H9 (cell line): ENCODE results near the gene HLF. TPM values are rescaled to one million over a fixed set of nuclear protein-coding genes. Genes with fewer than 3 reads are reported as not detected.

Experiments
- DNase-seq: peaks from one replicate; pipeline ENCODE4 v3.0.0-alpha.2; 2017
- H2AFZ ChIP-seq: one replicate; pipeline ENCODE4 v1.6.1; 2013; ENCODE audit warnings: mild to moderate bottlenecking, low read length, control low read depth, moderate library complexity
- H2AK5ac ChIP-seq: 2 replicates; pipeline ENCODE4 v1.6.1; 2013; ENCODE audit warnings: low read length, control low read depth, mixed read lengths; ENCODE audit not compliant: insufficient read length
- H2BK120ac ChIP-seq: one replicate; pipeline ENCODE4 v1.6.1; 2013; ENCODE audit warnings: low read depth, mild to moderate bottlenecking, low read length, control low read depth, inconsistent platforms; ENCODE audit not compliant: poor library complexity, severe bottlenecking
- H2BK12ac ChIP-seq: 2 replicates; pipeline ENCODE4 v1.6.1; 2013; ENCODE audit warnings: low read length, control low read depth, mixed read lengths, low read depth; ENCODE audit not compliant: insufficient read length
- H2BK15ac ChIP-seq: 2 replicates; pipeline ENCODE4 v1.6.1; 2013; ENCODE audit warnings: low read depth, low read length, control low read depth
- H2BK20ac ChIP-seq: one replicate; pipeline ENCODE4 v1.6.1; 2013; ENCODE audit warnings: low read depth, mild to moderate bottlenecking, low read length, control low read depth, inconsistent platforms; ENCODE audit not compliant: poor library complexity, severe bottlenecking
- H2BK5ac ChIP-seq: 2 replicates; pipeline ENCODE4 v1.6.1; 2013; ENCODE audit warnings: low read length, control low read depth, mixed read lengths; ENCODE audit not compliant: insufficient read length
- H3K14ac ChIP-seq: 2 replicates; pipeline ENCODE4 v1.6.1; 2013; ENCODE audit warnings: low read length, control low read depth; ENCODE audit not compliant: insufficient read depth
- H3K18ac ChIP-seq: 2 replicates; pipeline ENCODE4 v1.6.1; 2013; ENCODE audit warnings: low read depth, mild to moderate bottlenecking, mixed read lengths, low read length, control low read depth; ENCODE audit not compliant: insufficient read length
- H3K23ac ChIP-seq: 2 replicates; pipeline ENCODE4 v1.6.1; 2013; ENCODE audit warnings: low read length, control low read depth, mixed read lengths, low read depth; ENCODE audit not compliant: insufficient read length
- H3K23me2 ChIP-seq: 2 replicates; pipeline ENCODE4 v1.6.1; 2013; ENCODE audit warnings: low read depth, mild to moderate bottlenecking, mixed read lengths, low read length, control low read depth; ENCODE audit not compliant: insufficient read length, poor library complexity, severe bottlenecking
- H3K27ac ChIP-seq: 2 replicates; pipeline ENCODE4 v1.5.1; 2013; ENCODE audit warnings: low read length, control low read depth, mixed read lengths, low read depth; ENCODE audit not compliant: insufficient read length
- H3K27me3 ChIP-seq: 2 replicates; pipeline ENCODE4 v1.6.1; 2013; ENCODE audit warnings: low read length, control low read depth, inconsistent platforms; ENCODE audit not compliant: insufficient read depth
- H3K4ac ChIP-seq: 2 replicates; pipeline ENCODE4 v1.6.1; 2013; ENCODE audit warnings: low read depth, mild to moderate bottlenecking, control low read depth, inconsistent platforms, low read length, moderate library complexity
- H3K4me1 ChIP-seq: 2 replicates; pipeline ENCODE4 v1.6.1; 2013; ENCODE audit warnings: low read length, control low read depth, inconsistent platforms; ENCODE audit not compliant: insufficient read depth
- H3K4me2 ChIP-seq: 2 replicates; pipeline ENCODE4 v1.6.1; 2013; ENCODE audit warnings: low read length, control low read depth, mixed read lengths; ENCODE audit not compliant: insufficient read length, insufficient read depth
- H3K56ac ChIP-seq: 2 replicates; pipeline ENCODE4 v1.6.1; 2013; ENCODE audit warnings: low read depth, mild to moderate bottlenecking, mixed read lengths, low read length, control low read depth; ENCODE audit not compliant: insufficient read length
- H3K79me1 ChIP-seq: 2 replicates; pipeline ENCODE4 v1.6.1; 2013; ENCODE audit warnings: low read depth, mild to moderate bottlenecking, moderate library complexity, low read length, control low read depth, inconsistent platforms; ENCODE audit not compliant: insufficient read depth, poor library complexity, severe bottlenecking
- H3K79me2 ChIP-seq: 2 replicates; pipeline ENCODE4 v1.6.1; 2013; ENCODE audit warnings: low read length, control low read depth, inconsistent platforms; ENCODE audit not compliant: insufficient read depth
- H3K9ac ChIP-seq: 2 replicates; pipeline ENCODE4 v1.6.1; 2013; ENCODE audit warnings: low read length, control low read depth, mixed read lengths; ENCODE audit not compliant: insufficient read length; ENCODE audit errors: extremely low read depth
- H3K9me3 ChIP-seq: one replicate; pipeline ENCODE4 v1.6.1; 2013; ENCODE audit warnings: low read depth, low read length, inconsistent platforms; ENCODE audit not compliant: control insufficient read depth
- H3T11ph ChIP-seq: one replicate; pipeline ENCODE4 v1.6.1; 2013; ENCODE audit warnings: mild to moderate bottlenecking, low read length, control low read depth, inconsistent platforms
- H4K20me1 ChIP-seq: one replicate; pipeline ENCODE4 v1.6.1; 2013; ENCODE audit not compliant: control insufficient read depth, insufficient read length, insufficient read depth
- H4K5ac ChIP-seq: 2 replicates; pipeline ENCODE4 v1.6.1; 2013; ENCODE audit warnings: low read depth, mild to moderate bottlenecking, mixed read lengths, low read length, control low read depth; ENCODE audit not compliant: insufficient read length
- H4K8ac ChIP-seq: replicated peaks from 2 replicates; pipeline ENCODE4 v1.6.1; 2013; ENCODE audit warnings: low read length, control low read depth, mixed read lengths, low read depth; ENCODE audit not compliant: insufficient read length
- H4K91ac ChIP-seq: 2 replicates; pipeline ENCODE4 v1.6.1; 2013; ENCODE audit warnings: low read depth, mild to moderate bottlenecking, moderate library complexity, mixed read lengths, low read length, control low read depth; ENCODE audit not compliant: insufficient read length
- H3K27ac Mint-ChIP-seq, 3 experiments: 2 replicates in 2 of 3; 3 replicates in 1 of 3; pipeline ENCODE4 v1.8.0; 2020 to 2021; ENCODE audit warnings: mixed read lengths in 3 of 3, mild to moderate bottlenecking in 1 of 3, moderate library complexity in 1 of 3
- H3K27me3 Mint-ChIP-seq: 2 replicates; pipeline ENCODE4 v1.8.0; 2021; ENCODE audit warnings: low read depth, mild to moderate bottlenecking, moderate library complexity, mixed read lengths
- H3K36me3 Mint-ChIP-seq, 3 experiments: 2 replicates in 2 of 3; 3 replicates in 1 of 3; pipeline ENCODE4 v1.8.0; 2020 to 2021; ENCODE audit warnings: low read depth in 3 of 3, mixed read lengths in 3 of 3; ENCODE audit not compliant: insufficient read depth in 1 of 3
- H3K4me1 Mint-ChIP-seq, 2 experiments: 2 replicates each; pipeline ENCODE4 v1.8.0; 2020; ENCODE audit warnings: mixed read lengths in 2 of 2
- H3K4me3 Mint-ChIP-seq, 2 experiments: 2 replicates in 1 of 2; 3 replicates in 1 of 2; pipeline ENCODE4 v1.8.0; 2020 to 2021; ENCODE audit warnings: mild to moderate bottlenecking in 2 of 2, mixed read lengths in 2 of 2, moderate library complexity in 1 of 2
- H3K9me3 Mint-ChIP-seq, 2 experiments: 2 replicates in 1 of 2; 3 replicates in 1 of 2; pipeline ENCODE4 v1.8.0; 2020; ENCODE audit warnings: mild to moderate bottlenecking in 2 of 2, mixed read lengths in 2 of 2, moderate library complexity in 1 of 2
- WGBS: extraction: QIAGEN DNeasy Blood & Tissue Kit; methylation state at CpG from one replicate; pipeline ENCODE4 v1.1.7; 2013; ENCODE audit warnings: missing lambda C conversion rate, low lambda C conversion rate, mixed read lengths; ENCODE audit not compliant: insufficient read length; ENCODE audit errors: extremely low coverage; 5-methylcytosine and 5-hydroxymethylcytosine counted together
- total RNA-seq: library from RNA; stranded (reverse); gene quantifications from 2 replicates; pipeline ENCODE4 v1.2.1, GENCODE V29; 2021
- TF ChIP-seq, protein P1 (sequence below): fragments of 200-600 bp; sonication (generic); conservative IDR thresholded peaks from 3 replicates; pipeline ENCODE4 v1.8.0; 2021; ENCODE audit warnings: antibody characterized with exemption, mild to moderate bottlenecking

The HLF gene
- total RNA-seq, 1 experiment from 2014 or later = 0.17 TPM

DNA sequence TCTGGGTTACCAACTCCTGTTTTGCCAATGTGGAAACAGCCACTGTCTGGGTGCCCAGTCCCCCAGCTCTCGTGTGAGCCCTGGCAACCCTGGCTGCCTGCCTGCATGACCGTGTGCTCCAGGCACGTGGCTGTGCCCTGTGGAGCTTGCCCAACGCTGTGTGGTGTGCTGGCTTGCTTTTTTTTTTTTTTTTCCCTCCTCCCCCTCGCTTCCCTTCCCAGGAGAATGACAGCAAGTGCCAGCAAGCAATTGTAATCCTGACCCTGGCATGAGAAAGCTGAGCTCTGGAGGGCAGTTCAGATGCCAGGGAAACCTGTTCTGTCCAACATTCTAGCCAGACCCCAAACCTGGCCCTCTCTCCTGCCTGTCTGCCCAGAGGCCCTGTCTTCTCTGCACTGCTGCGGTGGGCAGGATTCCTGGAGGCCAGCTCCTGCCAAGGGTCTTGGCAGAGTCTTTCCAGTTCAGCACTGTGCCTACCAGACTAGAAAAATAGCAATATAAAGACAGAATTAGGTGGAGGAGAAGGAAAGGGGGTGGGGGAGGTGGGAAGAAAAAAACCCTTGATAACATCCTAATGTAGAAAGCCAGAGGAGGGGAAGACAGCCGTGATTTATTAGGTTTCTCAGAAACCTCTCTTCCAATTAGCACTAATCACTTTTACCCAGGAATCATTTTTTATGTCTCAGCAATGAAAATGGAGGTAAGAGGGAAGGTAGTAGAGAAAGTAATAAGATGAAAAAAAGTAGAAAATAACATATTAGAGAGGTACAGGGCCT is 9.0 kb downstream of the HLF start:
- Histone ChIP-seq H3K79me1 (no peaks in the 10 kb centered on the region), H3K23ac (no peak overlapping the region), H2BK5ac (no peak overlapping the region), H3K14ac (no peak overlapping the region), H2AK5ac (no peak overlapping the region), H4K20me1 (no peaks in the 10 kb centered on the region), H3K4ac (no peak overlapping the region), H3T11ph (no peak overlapping the region), H3K56ac (no peak overlapping the region), H4K91ac (no peak overlapping the region), H2BK120ac (no peak overlapping the region), H3K4me2 (no peak overlapping the region), H3K9ac (no peak overlapping the region), H2BK20ac (no peak overlapping the region), H3K79me2 (no peaks in the 10 kb centered on the region), H3K27ac (no peak overlapping the region), H2BK15ac (no peak overlapping the region), H3K9me3 (no peaks in the 10 kb centered on the region), H4K5ac (no peak overlapping the region), H3K23me2 (no peaks in the 10 kb centered on the region), H3K18ac (no peak overlapping the region), H2AFZ (no peak overlapping the region), H3K4me1 (no peaks in the 10 kb centered on the region), H2BK12ac (no peak overlapping the region), H4K8ac (no peak overlapping the region), H3K27me3 (no peaks in the 10 kb centered on the region)
- H3K27me3 Mint-ChIP-seq = peaks cover 24% of the 10 kb centered on the region
- TF ChIP-seq, protein P1, sequence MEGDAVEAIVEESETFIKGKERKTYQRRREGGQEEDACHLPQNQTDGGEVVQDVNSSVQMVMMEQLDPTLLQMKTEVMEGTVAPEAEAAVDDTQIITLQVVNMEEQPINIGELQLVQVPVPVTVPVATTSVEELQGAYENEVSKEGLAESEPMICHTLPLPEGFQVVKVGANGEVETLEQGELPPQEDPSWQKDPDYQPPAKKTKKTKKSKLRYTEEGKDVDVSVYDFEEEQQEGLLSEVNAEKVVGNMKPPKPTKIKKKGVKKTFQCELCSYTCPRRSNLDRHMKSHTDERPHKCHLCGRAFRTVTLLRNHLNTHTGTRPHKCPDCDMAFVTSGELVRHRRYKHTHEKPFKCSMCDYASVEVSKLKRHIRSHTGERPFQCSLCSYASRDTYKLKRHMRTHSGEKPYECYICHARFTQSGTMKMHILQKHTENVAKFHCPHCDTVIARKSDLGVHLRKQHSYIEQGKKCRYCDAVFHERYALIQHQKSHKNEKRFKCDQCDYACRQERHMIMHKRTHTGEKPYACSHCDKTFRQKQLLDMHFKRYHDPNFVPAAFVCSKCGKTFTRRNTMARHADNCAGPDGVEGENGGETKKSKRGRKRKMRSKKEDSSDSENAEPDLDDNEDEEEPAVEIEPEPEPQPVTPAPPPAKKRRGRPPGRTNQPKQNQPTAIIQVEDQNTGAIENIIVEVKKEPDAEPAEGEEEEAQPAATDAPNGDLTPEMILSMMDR = no peak
- no peak overlapping the region for H3K4me3 Mint-ChIP-seq
- H3K27ac Mint-ChIP-seq = no peak overlapping the region; a peak in 1 of 7 replicates
- no peak for DNase-seq
- H3K36me3 Mint-ChIP-seq = no peaks in the 10 kb centered on the region
- no peaks in the 10 kb centered on the region for H3K4me1 Mint-ChIP-seq
- WGBS = no CpG with 5 or more reads among the region's 7 CpGs
- no peaks in the 10 kb centered on the region for H3K9me3 Mint-ChIP-seq
